ENCODE measurements around the gene SHH.

- TF ChIP-seq CTCF (conservative IDR thresholded peaks at IDR 0.05) (no peak), ZFX (IDR thresholded peaks at IDR 0.05) (no peak)
Measured at GRCh38 chr7:155803418-155804376, 8.6 kb downstream of the SHH start.

Measured in C4-2B (cell line).